NOMO-1 treated with dmso at 0.1 percent for 144 hours (cell line): ENCODE data around the gene SHROOM3.

Experiments used
- DNase-seq: peaks from one replicate; lab custom pipeline; 2025; ENCODE audit not compliant: unreplicated experiment; lab: John Stamatoyannopoulos, UW

The SHROOM3 gene

GRCh38 chr4:76654084-76654483 is 219.1 kb downstream of the SHROOM3 start:
- DNase-seq, result no peak

GRCh38 chr4:76654791-76655190 is 219.8 kb downstream of the SHROOM3 start:
- no peak for DNase-seq

DNA sequence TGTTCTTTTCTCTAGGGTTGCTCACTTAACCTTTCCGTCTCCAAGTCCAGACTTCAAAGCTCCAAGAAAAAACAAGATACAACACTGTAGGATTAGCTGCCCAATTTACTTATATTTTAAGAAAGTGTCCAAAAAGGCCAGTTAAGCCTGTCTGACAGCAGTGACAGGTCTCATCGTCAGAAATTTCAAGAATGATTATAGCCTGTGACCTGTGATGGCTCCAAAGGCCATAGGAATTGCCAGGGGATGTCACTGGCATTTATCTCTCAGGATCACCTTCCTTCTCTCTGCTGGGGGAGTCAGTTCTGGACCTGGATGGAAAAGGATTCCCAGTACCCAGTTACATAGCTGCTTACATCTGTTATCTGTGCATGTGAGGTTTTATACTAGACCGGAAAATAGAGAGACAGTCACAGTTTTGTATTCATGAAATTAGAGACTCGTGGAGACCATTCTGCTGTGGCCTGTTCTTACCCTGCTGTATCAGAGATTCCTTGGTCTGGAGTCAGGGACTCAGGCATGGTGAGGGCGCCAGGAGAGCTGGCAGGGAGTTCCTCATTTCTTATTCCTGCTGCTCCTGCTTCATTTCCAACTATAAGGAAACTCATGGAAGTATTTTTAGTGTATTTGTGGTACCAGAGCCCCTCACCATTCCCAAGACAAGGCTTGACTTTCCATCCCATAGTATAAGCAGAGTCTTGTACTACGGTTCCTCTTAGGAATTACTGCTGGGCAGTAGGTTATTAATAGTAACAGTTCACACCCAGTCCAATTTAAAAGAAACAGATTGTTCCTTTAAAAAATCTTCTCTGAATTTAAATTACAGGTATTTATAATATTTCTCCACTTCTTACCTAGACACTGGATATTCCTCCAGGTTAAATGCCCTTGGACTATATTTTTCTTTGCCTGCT is 220.8 kb downstream of the SHROOM3 start:
- DNase-seq, result no peak

- DNase-seq, result no peak
Measured at GRCh38 chr4:76657443-76657842, 222.4 kb downstream of the SHROOM3 start.

- DNase-seq, result no peak
Measured at GRCh38 chr4:76658231-76659102, 223.4 kb downstream of the SHROOM3 start.

GRCh38 chr4:76659103-76659490 is 224.1 kb downstream of the SHROOM3 start:
- no peak for DNase-seq

DNA sequence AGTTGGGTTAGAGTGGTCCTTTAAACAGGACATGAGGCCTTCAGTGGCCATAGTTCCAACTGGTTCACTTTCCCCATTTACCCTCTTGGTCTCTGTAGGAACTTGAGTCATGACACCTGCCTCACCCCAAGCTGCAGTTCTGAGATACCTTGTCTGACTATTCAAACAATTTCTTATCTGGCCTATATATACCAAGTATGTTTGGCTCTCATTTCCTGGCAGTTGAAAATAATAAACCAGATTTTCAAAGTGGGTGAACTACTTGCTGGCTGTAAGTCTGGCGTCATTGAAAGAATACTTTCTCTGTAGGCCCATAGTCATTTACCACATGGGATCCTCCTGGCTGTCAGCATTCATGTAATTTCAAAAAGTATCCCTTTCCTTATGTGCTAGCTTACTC is 228.8 kb downstream of the SHROOM3 start:
- DNase-seq, result no peak

DNA sequence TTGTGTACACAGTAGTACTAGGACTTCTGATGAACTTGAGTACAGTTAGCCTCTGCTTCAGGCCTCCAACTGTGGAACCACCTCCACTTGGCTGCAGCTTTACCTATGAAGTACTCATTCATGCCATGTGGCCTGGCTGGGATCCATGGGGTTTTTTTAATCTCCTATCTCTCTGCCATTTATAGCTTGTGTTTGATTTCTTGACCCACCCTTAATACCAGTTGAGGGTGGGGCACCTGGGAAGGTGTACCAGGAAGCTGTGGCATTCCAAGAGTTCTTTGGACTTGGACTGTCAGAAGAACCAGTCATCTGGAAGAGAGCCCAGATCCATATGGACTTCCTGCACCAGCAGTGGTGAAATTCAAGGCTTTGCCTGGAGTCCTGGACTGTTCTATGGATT is 230.1 kb downstream of the SHROOM3 start:
- DNase-seq, result no peak

DNA sequence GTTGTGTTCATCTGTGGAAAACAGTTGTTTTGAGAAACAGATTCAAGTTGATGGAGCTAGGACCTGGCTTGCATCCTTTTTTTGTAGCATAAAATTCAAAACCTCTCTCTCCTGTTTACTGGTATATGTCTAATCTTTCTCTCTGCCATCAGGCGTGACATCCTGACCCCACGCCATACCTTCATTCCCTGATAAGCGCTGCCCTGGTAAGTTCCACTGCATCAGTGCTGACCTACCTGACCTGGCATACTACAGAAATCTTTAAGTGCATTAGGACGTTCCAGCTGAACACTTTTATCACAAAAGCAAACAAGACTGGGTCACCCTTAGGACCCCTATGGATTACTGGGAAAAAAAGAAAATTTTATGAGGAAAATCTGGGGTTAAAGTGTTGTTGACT is 230.7 kb downstream of the SHROOM3 start:
- no peak for DNase-seq

GRCh38 chr4:76666944-76667532 is 232.0 kb downstream of the SHROOM3 start:
- no peak for DNase-seq

GRCh38 chr4:76670631-76671030 is 235.6 kb downstream of the SHROOM3 start:
- DNase-seq, result no peak

DNA sequence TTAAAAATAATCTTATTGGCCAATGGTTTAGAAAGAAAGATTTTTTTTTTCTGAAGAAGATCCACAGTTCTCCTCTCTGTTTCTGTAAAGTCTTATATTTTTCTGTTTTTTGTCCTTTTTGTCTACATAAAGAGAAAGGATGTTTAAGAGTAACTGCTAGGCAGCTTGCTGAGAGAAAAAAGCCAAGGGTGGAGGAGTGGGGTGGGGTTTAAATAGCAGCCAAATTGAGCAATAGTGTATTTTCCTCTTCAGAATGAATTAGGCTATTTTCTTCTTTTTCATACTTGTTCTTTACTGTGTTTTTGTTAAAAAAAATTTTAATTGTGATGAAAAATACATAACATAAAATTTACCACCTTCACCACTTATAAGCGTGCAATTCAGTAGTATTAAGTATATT is 238.3 kb downstream of the SHROOM3 start:
- no peak for DNase-seq

DNA sequence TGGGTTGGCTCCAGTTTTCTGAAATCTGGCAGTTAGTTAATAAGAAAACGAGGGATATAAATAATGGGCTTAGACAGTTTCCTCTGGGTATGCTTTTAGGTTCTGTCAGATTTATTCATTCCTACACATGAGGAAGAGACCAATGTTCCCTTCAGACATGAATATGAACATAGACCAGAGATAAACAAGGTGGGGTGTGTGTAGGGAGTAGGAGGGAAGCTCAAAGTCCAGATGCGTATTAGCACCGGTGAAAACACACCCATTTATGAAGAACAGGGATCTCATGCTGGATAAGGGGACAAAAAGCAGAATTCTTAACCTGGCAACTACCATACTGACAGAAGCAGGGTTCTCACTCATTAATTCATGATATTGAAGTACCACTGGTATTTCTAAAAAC is 240.0 kb downstream of the SHROOM3 start:
- no peak for DNase-seq

- DNase-seq, result no peak
Measured at GRCh38 chr4:76677571-76678326, 242.7 kb downstream of the SHROOM3 start.

- no peak for DNase-seq
Measured at GRCh38 chr4:76679691-76680090, 244.7 kb downstream of the SHROOM3 start.

DNA sequence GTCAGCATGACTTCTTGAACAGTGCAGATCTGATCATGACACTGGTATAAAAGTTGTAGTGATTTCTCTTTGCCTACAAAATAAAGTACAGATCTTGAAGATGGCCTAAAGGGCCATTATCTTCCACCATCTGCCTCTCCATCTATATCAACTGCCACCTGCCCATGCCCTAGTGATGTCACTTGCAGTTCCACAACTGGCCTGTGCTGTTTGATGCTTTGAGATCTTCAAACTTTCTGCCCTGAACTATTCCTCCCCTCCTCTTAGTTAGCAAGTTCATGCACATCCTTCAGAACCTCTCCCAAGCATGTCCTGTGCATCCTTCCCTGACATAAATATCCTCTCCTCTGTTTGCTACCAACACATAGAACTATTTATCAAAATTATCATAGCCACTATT is 245.9 kb downstream of the SHROOM3 start:
- no peak for DNase-seq

GRCh38 chr4:76681996-76682395 is 247.0 kb downstream of the SHROOM3 start:
- no peak for DNase-seq

DNA sequence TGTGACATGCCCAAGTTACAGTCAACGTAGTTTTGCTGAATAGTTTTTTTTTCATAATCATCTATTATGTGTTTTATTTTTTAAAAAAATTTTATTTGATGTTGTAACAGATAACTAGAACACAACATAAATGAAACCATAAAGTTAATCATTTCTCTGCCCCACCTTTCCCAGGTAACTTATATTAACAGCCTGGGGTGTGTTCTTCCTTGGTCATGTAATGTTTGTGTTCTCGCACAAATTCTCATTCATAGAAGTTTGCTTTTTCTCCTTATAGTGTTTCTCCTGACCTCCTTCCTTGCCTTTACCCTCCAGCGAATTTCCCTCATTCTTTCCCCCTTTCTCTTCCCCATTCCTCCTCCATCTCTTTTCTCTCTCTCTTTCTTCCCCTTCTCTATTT is 248.1 kb downstream of the SHROOM3 start:
- DNase-seq, result no peak

DNA sequence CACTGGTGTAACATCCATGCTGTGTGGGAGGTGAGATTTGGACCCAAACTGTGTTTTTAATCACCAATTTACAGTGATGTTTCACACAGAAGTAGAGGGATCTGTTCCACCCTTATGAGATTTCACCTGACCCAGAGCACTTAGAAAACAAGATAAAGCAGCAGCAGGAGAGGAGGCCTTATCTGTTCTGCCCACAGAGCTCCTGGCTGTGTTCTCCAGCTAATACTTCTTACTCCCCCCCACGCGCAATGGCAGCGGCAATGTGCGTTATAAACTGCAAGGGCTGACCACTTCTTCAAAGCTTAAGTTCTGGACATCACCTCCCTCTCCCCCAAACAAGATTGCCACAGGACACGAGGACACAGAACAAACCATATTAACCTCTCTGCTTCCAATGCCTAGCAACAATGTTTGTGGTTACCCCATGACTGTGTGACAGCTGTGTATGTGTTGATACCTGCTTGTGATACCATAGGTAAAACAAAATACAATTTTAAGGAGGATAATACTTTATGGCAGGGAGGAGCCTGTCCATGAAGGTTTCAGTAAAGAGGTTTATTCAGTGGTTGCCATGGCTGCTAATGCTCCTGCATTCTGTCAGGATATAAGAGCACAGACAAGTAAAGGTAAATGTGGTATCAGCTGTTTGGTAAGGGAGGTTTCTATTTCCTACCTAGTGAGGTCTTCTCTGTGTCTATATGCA is 252.9 kb downstream of the SHROOM3 start:
- DNase-seq, result no peak

- DNase-seq, result no peak
Measured at GRCh38 chr4:76688619-76689144, 253.7 kb downstream of the SHROOM3 start.
